Adrenal gland (tissue), 5 donors: ENCODE measurements around the gene FAM53C.

Experiments
- CTCF ChIP-seq, 6 experiments: fragments of 450-650 bp in 4 of 6; fragments of 200-600 bp in 2 of 6; sonication (generic) in 1 of 6; IDR thresholded peaks; 1 replicate in 5 of 6; 2 replicates in 1 of 6; pipeline versions ENCODE4 v1.5.1 to v1.8.0; 2016 to 2021; ENCODE audit warnings: antibody characterized with exemption in 6 of 6, mild to moderate bottlenecking in 2 of 6, moderate library complexity in 1 of 6
- POLR2A ChIP-seq, 2 donors: fragments of 450-650 bp; IDR thresholded peaks; one replicate each; pipeline ENCODE4 v1.6.1; 2017; ENCODE audit warnings: antibody characterized with exemption in 2 of 2, mild to moderate bottlenecking in 2 of 2, moderate library complexity in 1 of 2
- donor health status: DM: no; HTN: no; CAD: no.

- TF ChIP-seq CTCF (IDR thresholded peaks at IDR 0.05): no peak
- TF ChIP-seq POLR2A (IDR thresholded peaks at IDR 0.05): no peak
These were observed 15.6 kb downstream of the FAM53C start for GRCh38 chr5:138353560-138354080.
